Daoy (cell line): ENCODE data around the gene SLC7A7. TPM values are rescaled to one million over a fixed set of nuclear protein-coding genes. Genes with fewer than 3 reads are reported as not detected.
A peak's percentile ranks its signal among the peaks of the same experiment; 100 is the strongest.
"Not testable (repeated sequence)": the region's sequence is repeated elsewhere in the genome, so short reads cannot be mapped to it uniquely, and the experiment has no call there.

Experiments used
- DNase-seq: peaks from one replicate; pipeline ENCODE4 v3.0.0-alpha.2; 2015; ENCODE audit warnings: low read depth
- total RNA-seq: library from RNA; depleted of rRNA; stranded (reverse); fragments of >200 nt; shearing (Covaris generic); gene quantifications from 2 replicates; pipeline ENCODE4 v1.2.3, GENCODE V29; 2014

SLC7A7 gene
- total RNA-seq, 1 experiment from 2014 or later = 1.8 TPM

- not testable (repeated sequence) for DNase-seq
Measured at GRCh38 chr14:22793550-22793949, 21.7 kb downstream of the SLC7A7 start.

DNA sequence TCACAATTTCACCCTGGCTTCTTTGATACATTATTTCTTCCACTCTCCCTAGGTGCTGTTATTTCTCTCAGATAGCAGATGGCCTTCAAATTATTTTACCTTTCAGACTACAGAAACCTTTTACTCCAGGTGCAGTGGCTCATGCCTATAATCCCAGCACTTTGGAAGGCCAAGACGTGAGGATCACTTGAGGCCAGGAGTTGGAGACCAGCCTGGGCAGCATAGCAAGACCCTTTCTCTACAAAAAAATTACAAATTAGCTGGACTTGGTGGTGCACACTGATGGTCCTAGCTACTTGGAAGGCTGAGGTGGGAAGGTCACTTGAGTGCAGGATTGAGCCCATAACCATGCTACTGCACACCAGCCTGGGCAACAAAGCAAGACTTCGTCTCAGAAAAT is 23.1 kb downstream of the SLC7A7 start:
- DNase-seq = no peak

DNA sequence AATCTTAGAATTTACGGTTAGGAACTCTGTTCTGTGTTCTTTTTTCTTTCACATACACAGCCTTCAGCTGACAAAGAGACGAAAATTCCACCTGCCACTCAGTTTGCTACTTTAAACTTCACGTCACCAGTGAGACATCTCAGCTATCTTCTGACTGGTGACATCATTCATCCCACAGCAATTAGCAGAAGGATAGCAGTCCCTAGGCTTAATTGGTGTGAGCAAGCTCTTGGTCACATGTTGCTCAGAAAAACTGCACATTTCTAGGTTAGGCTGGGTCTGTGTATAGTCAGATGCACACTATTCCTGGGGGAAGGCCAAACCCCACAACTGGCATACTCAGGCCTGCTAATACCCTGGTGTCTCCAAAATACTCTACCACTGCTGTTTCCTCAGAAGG is 23.9 kb downstream of the SLC7A7 start:
- DNase-seq = peak; percentile 80

- no peak for DNase-seq
Measured at GRCh38 chr14:22786685-22787084, 28.6 kb downstream of the SLC7A7 start.

DNA sequence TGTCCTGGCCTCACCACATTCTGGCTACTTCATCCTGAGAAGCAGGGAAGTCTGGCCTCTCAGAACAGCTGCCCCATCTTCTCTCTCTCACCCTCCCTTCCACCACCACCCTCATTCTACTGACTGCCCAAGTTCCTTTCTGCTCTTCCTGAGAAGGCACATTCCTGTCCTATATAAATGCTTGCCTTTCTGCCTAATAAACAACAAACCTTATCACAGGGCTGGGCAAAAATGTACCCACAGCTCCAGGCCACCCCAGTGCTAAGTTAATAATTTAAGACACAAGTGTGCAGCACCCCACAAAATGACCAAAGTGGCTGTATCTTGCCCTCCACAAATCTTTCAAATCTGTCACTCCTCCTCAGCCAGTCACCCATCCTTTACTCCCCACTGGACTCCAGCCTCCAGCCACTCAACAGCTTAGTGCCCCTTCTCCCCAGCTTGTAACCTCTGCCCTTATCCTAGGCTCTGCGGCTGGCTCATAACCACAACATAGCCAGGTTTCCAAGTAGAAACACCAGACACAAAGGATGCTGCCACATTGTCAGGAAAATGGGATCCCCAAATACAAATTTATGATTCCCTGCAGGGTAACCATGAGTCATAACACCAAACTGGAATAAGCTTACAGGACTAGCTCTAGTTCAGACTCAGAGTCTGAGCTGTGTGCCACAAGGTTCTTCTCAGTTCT is 33.8 kb downstream of the SLC7A7 start:
- DNase-seq = peak; percentile 15

- DNase-seq = no peak
Measured at GRCh38 chr14:22780941-22781300, 34.3 kb downstream of the SLC7A7 start.

- DNase-seq = no peak
Measured at GRCh38 chr14:22780105-22780679, 35.0 kb downstream of the SLC7A7 start.

DNA sequence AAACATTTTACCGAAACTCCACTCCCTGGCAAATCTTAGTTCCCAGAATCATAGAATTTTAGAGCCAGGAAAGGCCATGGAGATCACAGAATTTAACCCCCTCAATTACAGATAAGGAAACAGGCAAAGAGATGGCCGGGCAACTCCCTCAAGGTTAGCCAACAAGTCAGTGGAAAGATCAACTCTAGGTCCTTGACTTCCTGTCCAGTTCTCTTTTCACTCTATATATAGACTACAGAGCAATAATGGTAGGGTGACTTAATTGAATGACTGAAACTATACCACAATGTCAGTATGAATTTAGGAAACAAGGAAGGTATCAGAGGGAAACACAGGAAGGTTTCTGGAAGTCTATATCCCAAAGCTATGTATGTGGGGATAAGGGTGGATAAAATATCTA is 37.2 kb downstream of the SLC7A7 start:
- DNase-seq = no peak

DNA sequence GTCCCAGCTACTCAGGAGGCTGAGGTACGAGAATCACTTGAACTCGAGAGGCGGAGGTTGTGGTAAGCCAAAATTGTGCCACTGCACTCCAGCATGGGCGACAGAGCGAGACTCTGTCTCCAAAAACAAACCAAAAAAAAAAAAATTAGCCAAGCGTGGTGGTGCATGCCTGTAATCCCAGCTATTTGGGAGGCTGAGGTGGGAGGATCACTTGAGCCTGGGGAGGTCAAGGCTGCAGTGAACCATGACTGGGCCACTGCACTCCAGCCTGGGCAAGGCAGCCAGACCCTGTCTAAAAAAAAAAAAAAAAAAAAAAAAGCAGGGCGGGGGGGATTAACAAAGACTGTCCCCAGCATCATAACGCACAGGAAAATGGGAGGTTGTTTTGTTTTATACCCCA is 38.4 kb downstream of the SLC7A7 start:
- not testable (repeated sequence) for DNase-seq

- no peak for DNase-seq
Measured at GRCh38 chr14:22776215-22776614, 39.0 kb downstream of the SLC7A7 start.

DNA sequence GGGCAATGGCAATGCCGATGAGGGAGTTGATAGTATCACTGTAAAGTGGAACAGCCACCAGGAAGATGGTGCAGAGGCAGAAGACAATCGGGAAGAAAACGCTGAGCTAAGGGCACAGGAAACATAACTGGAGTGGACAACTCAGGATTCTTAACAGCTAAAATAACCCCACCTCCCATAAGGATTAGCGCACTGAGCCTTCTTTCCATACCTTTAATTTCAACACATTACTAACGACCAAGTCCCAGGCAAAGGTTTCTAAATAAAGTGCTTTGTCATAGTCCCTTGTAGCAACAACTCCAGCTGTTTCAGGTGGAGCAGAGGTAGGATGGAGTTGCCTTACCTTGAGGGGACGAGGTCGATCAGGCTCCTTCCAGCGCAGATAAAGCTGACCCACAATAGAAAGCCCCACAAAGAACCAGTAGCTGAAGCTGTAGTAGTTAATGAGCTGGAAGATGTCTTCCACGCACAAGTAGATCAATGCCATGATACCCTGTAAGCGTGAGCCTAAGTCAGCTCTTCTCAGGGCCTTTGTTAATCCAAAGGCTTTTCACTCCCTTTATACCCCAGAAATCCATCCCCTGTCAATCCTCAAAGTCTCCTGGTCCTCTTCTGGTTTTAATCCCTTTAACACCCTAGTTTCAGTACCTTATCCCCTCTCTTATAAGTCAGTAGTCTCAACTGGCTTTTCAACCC is 41.1 kb downstream of the SLC7A7 start:
- DNase-seq = no peak

GRCh38 chr14:22773162-22774010 is 41.8 kb downstream of the SLC7A7 start:
- no peak for DNase-seq

- DNase-seq = no peak
Measured at GRCh38 chr14:22772725-22773124, 42.5 kb downstream of the SLC7A7 start.

- no peak for DNase-seq
Measured at GRCh38 chr14:22770481-22771187, 44.6 kb downstream of the SLC7A7 start.

- no peak for DNase-seq
Measured at GRCh38 chr14:22769369-22769768, 45.9 kb downstream of the SLC7A7 start.

- no peak for DNase-seq
Measured at GRCh38 chr14:22768947-22769346, 46.3 kb downstream of the SLC7A7 start.

GRCh38 chr14:22767323-22767589 is 48.0 kb downstream of the SLC7A7 start:
- no peak for DNase-seq

- DNase-seq = peak; percentile 99
Measured at GRCh38 chr14:22766457-22767322, 48.5 kb downstream of the SLC7A7 start, which contains the start of gene OXA1L. Gene OXA1L (plus strand): TSS chr14:22766688. CDS start chr14:22766702, 14 bp downstream.

DNA sequence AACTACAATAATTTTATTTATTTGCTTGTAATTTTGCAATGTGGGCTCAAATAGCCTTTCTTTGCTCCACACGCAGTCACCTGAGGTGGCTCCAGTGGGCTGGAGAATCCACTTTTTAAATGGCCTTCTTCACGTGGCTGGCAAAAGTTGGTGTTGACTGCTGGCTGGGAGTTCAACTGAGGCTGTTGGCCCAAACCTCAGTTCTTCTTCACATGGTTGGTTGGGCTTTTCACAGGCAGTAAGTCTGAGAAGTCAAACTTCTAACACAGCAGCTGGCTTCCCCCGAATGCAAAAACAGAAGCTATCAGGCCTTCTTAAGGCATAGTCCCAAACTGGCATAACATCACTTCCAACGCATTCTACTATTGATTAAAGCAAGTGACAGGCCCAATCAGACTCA is 50.9 kb downstream of the SLC7A7 start:
- no peak for DNase-seq

DNA sequence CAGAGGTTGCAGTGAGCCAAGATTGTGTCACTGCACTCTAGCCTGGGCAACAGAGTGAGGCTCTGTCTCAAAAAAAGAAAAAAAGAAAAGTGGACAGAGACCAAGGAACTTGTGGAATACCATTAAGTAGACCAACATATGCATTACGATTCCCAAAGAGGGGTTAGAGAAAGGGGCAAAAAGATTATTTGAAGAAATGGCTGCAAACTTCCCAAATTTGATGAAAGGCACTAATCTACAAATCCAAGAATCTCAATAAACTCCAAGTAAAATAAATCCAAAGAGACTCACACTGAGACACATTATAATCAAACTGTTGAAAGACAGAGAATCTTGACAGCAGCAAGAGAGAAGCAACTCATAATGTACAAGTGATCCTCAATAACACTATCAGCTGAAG is 53.5 kb downstream of the SLC7A7 start:
- no peak for DNase-seq
